GM21390 (cell line): ENCODE data around the gene DNAH6.
"Not testable (repeated sequence)": the region's sequence is repeated elsewhere in the genome, so short reads cannot be mapped to it uniquely, and the experiment has no call there.

Experiments
- ATAC-seq: cut with Tn5 transposase; IDR thresholded peaks from one replicate; pipeline ENCODE4 v1.9.1; 2021; ENCODE audit not compliant: unreplicated experiment

DNAH6 gene

GRCh38 chr2:84732897-84733778 is 216.8 kb downstream of the DNAH6 start:
- ATAC-seq: no peak

- no peak for ATAC-seq
Measured at GRCh38 chr2:84735389-84735788, 219.1 kb downstream of the DNAH6 start.

- ATAC-seq: peak; percentile 98
Measured at GRCh38 chr2:84741182-84741822, 225.0 kb downstream of the DNAH6 start.

GRCh38 chr2:84748341-84748740 is 232.0 kb downstream of the DNAH6 start:
- no peak for ATAC-seq

GRCh38 chr2:84749442-84749841 is 233.1 kb downstream of the DNAH6 start:
- no peak for ATAC-seq

GRCh38 chr2:84755096-84755495 is 238.8 kb downstream of the DNAH6 start:
- ATAC-seq: no peak

- no peak for ATAC-seq
Measured at GRCh38 chr2:84757648-84758047, 241.3 kb downstream of the DNAH6 start.

- ATAC-seq: no peak
Measured at GRCh38 chr2:84766791-84767190, 250.5 kb downstream of the DNAH6 start.

GRCh38 chr2:84768840-84769239 is 252.5 kb downstream of the DNAH6 start:
- ATAC-seq: no peak

GRCh38 chr2:84770280-84770679 is 254.0 kb downstream of the DNAH6 start:
- no peak for ATAC-seq

- ATAC-seq: no peak
Measured at GRCh38 chr2:84771251-84771650, 255.0 kb downstream of the DNAH6 start.

GRCh38 chr2:84773562-84773961 is 257.3 kb downstream of the DNAH6 start:
- ATAC-seq: not testable (repeated sequence)

- ATAC-seq: no peak
Measured at GRCh38 chr2:84776011-84776410, 259.7 kb downstream of the DNAH6 start.

GRCh38 chr2:84778911-84779690 is 262.8 kb downstream of the DNAH6 start:
- ATAC-seq: no peak

GRCh38 chr2:84779781-84780180 is 263.5 kb downstream of the DNAH6 start:
- no peak for ATAC-seq

- peak; percentile 94 for ATAC-seq
Measured at GRCh38 chr2:84781942-84782716, 265.8 kb downstream of the DNAH6 start.

- no peak for ATAC-seq
Measured at GRCh38 chr2:84782717-84783442, 266.6 kb downstream of the DNAH6 start.

- no peak for ATAC-seq
Measured at GRCh38 chr2:84785950-84786349, 269.7 kb downstream of the DNAH6 start.

GRCh38 chr2:84786601-84787000 is 270.3 kb downstream of the DNAH6 start:
- ATAC-seq: no peak

GRCh38 chr2:84788027-84788426 is 271.7 kb downstream of the DNAH6 start:
- ATAC-seq: no peak
